WTC11 (cell line): ENCODE measurements around the gene BPIFA2.

Experiments
- ESRRA ChIP-seq: sonication (generic); formaldehyde crosslinking; IDR thresholded peaks from 2 replicates; pipeline ENCODE4 v1.8.1; 2022; ENCODE audit warnings: mild to moderate bottlenecking, missing genetic modification reagents, borderline replicate concordance
- TF ChIP-seq, protein P1 (sequence below): fragments of 200-600 bp; IDR thresholded peaks from 2 replicates; pipeline ENCODE4 v1.8.0; 2022; ENCODE audit warnings: antibody characterized with exemption
- TF ChIP-seq, protein P2 (sequence below): sonication (generic); formaldehyde crosslinking; IDR thresholded peaks from 2 replicates; pipeline ENCODE4 v1.8.1; 2023; ENCODE audit warnings: mild to moderate bottlenecking, missing genetic modification reagents, moderate library complexity

DNA sequence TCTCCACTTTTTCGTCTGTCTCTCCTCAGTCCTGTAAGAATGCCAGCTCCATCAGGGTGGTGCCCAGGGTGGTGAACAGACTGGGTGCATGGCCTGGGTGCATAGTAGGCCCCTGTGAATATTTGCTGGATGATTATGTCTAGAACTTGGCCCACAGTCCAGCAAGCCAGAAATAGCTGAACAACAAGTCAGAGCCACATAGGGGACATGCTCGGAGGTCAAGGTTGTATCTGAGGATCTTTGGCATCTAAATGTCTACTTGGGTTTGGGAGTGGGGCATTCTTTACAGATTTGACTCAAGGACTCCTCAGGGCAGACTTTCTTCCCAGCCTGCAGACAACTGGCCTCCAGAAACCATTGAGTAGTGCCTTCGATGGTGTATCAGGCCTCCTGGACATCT is 31.1 kb downstream of the BPIFA2 start:
- TF ChIP-seq ESRRA (CRISPR knock-in tag), result no peak
- TF ChIP-seq, protein P1, sequence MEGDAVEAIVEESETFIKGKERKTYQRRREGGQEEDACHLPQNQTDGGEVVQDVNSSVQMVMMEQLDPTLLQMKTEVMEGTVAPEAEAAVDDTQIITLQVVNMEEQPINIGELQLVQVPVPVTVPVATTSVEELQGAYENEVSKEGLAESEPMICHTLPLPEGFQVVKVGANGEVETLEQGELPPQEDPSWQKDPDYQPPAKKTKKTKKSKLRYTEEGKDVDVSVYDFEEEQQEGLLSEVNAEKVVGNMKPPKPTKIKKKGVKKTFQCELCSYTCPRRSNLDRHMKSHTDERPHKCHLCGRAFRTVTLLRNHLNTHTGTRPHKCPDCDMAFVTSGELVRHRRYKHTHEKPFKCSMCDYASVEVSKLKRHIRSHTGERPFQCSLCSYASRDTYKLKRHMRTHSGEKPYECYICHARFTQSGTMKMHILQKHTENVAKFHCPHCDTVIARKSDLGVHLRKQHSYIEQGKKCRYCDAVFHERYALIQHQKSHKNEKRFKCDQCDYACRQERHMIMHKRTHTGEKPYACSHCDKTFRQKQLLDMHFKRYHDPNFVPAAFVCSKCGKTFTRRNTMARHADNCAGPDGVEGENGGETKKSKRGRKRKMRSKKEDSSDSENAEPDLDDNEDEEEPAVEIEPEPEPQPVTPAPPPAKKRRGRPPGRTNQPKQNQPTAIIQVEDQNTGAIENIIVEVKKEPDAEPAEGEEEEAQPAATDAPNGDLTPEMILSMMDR, result no peak
- TF ChIP-seq, protein P2, sequence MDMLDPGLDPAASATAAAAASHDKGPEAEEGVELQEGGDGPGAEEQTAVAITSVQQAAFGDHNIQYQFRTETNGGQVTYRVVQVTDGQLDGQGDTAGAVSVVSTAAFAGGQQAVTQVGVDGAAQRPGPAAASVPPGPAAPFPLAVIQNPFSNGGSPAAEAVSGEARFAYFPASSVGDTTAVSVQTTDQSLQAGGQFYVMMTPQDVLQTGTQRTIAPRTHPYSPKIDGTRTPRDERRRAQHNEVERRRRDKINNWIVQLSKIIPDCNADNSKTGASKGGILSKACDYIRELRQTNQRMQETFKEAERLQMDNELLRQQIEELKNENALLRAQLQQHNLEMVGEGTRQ (CRISPR knock-in tag), result no peak
